K562 treated with DMSO at 1 percent for 48 hours (cell line): ENCODE measurements around the gene SCNN1G. TPM values are rescaled to one million over a fixed set of nuclear protein-coding genes. Genes with fewer than 3 reads are reported as not detected.

Source experiments
- total RNA-seq: library from RNA; unstranded; fragments of 300-600 nt; gene quantifications from 2 replicates; pipeline ENCODE4 v1.2.3, GENCODE V29; 2022; ENCODE audit warnings: low replicate concordance; ENCODE audit errors: extremely low read depth

SCNN1G gene, protein sequence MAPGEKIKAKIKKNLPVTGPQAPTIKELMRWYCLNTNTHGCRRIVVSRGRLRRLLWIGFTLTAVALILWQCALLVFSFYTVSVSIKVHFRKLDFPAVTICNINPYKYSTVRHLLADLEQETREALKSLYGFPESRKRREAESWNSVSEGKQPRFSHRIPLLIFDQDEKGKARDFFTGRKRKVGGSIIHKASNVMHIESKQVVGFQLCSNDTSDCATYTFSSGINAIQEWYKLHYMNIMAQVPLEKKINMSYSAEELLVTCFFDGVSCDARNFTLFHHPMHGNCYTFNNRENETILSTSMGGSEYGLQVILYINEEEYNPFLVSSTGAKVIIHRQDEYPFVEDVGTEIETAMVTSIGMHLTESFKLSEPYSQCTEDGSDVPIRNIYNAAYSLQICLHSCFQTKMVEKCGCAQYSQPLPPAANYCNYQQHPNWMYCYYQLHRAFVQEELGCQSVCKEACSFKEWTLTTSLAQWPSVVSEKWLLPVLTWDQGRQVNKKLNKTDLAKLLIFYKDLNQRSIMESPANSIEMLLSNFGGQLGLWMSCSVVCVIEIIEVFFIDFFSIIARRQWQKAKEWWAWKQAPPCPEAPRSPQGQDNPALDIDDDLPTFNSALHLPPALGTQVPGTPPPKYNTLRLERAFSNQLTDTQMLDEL
- not detected in 2 replicates for total RNA-seq

DNA sequence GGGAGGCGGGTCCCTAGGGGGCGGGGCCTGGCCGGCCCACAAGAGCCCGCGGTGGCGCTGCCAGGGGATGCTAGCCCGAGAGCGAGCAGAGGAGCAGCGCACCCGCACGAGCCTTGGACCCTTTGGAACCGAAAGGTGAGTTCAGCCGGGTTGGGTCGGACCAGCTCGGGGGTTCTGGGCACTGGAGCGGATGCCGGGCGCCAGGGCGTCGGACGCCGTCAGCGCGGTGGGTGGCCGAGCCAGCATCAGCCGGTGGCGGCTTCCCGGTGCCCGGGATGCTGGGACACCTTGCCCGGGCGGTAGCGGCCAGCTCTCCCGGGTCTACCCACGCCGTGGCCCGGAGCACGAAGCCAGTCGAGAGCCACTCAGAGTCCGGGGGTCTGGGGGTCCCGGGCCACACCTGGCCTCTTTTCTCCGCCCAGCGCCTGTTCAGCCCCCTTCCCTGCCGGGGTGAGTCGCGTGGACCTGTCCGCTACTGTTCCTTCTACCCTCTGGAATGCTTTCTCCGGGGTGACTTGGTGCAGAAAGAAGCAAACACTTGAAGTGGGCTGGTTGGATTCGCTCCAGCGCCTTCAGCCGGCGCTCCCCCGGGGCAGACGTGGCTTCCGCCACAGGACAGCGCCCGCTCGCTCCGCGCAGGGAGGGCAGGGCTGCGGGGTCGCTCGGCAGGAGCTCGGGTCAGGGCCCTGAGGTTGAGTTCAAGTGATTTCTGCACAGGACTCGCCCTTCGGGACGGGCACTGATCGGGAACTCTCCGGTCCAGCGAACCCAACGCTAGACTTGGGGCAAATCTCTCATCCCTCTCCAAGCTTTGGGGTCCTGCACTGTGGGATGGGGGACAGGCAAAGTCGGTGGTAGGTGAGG, at the start of gene SCNN1G:
SCNN1G (plus strand) TSS at position 67 of the 864 bp plus-strand sequence. CDS start 3,527 bp downstream, outside the sequence.

DNA sequence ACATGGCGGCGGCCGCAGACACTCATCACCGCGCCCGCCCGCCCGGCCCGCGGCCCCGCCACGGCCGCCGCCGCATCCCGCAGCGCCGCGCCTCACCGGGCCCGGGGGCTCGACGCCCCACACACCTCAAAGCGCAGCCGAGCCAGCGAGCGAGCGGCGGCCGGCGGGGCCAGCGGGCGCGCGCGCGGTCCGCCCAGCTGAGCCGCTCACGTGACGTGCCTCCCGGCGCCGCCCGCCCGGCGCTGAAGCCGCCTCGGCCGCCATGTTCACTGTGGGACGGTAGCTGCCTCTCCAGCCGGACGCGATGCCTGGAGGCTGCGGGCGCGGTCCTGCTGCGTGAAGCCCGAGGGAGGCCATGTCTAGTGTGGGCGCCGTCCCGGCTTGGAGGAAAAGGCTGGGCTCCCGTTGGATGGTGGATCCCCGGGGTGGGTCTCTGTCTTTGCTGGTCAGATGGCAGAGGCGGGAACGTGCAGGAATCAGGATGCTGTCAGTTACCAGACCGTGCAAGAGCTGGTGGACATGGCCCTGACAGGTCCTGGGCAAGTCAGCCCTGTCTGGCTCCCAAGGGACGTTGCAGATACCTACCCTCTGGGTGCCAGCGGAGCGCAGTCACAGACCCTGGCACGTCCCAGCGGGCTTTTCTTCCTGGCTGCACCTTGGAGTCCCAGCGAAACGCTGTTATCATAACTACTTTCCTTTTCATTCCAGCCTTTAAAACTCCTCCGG, 33.1 kb upstream of the SCNN1G start, which contains the start of gene USP31:
USP31 (minus strand) TSS at position 186 of the 726 bp plus-strand sequence; CDS start at position 4, 182 bp downstream.

Other genes with a start within 250 kb of the SCNN1G start
- gene USP31, start 33.3 kb upstream of the SCNN1G start, total RNA-seq: not detected in 2 replicates
- gene SCNN1B, start 119.6 kb downstream of the SCNN1G start, total RNA-seq: not detected in 2 replicates